Daoy (cell line): ENCODE results near the gene ZNF213. TPM values are rescaled to one million over a fixed set of nuclear protein-coding genes. Genes with fewer than 3 reads are reported as not detected.
"Not testable (repeated sequence)": the region's sequence is repeated elsewhere in the genome, so short reads cannot be mapped to it uniquely, and the experiment has no call there.

Source experiments
- DNase-seq: peaks from one replicate; pipeline ENCODE4 v3.0.0-alpha.2; 2015; ENCODE audit warnings: low read depth
- total RNA-seq: library from RNA; depleted of rRNA; stranded (reverse); fragments of >200 nt; shearing (Covaris generic); gene quantifications from 2 replicates; pipeline ENCODE4 v1.2.3, GENCODE V29; 2014

Gene ZNF213
- total RNA-seq, 1 experiment from 2014 or later, result 3.7 TPM

DNA sequence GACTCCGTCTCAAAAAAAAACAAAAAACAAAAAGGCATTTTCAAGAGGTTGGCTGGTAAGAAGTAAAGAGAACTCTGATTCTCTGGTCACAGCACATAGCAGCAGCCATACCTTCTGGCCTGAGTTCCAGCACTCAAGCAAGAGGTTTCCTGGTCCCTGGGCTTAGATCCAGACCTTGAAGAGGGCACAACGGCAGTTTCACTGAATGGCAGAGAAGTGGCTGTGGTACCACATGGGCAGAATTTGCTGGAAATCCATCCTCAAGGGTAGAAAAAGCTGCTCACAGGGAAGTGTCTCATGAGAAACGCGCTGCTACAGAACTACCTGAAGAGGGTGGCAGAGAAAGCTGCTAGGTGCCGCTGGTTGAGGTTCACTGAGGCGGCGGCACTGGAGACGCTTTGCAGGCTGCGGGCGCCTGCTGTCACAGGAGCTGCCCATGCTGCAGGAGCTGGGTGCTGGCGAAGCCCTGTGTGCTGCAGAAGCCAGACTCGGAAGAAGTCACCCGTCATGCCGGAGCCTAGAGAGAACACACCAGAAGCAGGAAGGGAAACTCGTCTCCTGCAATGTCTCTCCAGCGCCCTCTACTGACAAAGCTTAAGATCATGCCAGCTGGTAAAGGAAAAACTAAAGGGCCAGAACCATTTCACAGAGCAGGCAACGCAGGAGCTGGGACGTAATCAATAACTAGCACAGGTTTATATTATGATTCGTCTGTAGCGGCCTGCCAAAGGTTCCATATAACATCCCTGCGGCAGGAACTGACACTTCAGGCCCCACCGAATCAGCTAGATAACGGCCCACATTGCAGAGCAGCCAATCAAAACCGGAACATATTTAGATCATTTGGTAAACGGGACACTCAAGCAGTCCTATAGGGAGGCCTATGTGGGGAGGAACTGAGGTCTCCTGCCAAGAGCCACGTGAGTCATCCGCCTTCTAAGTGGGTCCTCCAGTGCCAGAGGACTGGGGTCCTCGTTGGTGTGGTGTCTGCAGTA is 5.4 kb upstream of the ZNF213 start:
- DNase-seq, result peak; percentile 71

DNA sequence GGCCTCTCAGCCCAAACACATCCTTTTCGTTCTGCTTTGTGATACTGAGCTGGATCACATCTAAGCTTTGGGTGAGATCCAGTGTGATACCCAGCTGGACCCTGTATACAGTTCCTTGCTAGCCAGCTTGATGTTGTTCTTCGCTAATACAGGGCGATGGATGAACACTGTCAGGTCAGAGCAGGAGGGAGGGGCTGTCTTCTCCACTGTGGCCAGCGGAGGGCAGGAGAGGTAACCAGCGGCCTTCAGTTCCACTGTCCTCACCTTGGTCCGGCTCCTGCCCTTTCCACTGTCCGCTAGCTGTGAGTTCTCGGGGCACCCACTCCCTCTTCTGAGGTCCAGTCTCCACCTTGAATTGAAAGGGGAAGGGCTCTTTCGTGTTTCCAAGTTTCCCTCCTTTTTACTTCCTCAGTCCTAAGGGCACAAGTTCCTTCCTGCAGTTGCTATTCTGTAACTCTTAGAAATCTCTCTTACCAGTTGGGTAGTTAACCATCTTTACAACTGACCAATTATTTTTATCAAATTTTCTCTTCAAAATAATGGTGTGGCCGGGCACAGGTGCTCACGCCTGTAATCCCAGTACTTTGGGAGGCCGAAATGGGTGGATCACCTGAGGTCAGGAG is 3.0 kb upstream of the ZNF213 start:
- DNase-seq, result peak; percentile 38

DNA sequence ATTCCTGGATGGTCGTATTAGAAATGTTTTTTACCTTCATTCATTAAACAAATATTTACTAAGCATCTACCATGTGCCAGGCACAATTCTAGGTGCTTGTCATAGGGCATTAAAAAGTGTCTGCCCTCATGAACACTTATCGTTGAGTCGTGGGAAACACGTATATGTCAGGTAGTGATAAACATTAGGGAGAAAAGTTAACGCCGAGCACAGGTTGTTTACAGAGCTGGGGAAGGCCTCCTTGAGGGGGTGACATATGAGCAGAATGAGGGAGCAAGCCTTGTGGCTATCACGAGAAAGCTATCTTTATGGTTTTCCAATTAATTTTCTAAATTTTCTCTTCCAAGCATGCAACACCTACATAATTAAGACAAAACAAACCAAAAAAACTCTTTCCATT is 985 bp upstream of the ZNF213 start:
- no peak for DNase-seq

- no peak for DNase-seq
Observed at GRCh38 chr16:3135126-3135715, 392 bp downstream of the ZNF213 start.

DNA sequence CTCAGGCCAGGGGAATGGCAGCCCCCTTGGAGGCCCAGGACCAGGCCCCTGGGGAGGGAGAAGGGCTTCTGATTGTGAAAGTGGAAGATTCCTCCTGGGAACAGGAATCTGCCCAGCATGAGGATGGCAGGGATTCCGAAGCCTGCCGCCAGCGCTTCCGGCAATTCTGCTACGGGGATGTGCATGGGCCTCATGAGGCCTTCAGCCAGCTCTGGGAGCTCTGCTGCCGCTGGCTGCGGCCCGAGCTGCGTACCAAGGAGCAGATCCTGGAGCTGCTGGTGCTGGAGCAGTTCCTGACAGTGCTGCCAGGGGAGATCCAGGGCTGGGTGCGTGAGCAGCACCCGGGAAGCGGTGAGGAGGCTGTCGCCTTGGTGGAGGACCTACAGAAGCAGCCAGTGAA is 2.4 kb downstream of the ZNF213 start:
- no peak for DNase-seq

DNA sequence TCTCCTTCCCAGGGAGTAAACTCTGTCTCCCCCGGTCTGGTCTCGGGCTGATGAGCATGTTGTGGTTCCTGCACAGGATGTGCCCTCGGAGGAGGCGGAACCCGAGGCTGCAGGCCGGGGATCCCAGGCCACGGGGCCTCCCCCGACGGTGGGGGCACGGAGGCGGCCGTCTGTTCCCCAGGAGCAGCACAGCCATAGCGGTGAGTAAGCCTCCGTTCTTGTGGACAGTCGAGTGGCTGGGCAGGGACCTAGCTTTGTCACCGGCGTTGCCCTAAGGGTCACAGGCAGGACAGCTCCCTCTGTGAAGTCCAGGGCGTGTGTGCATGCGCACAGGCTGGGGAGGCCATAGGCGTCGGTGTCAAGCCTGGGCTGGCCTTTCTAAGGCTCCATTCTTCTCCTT is 3.5 kb downstream of the ZNF213 start:
- DNase-seq, result no peak

GRCh38 chr16:3138823-3139426 is 4.1 kb downstream of the ZNF213 start:
- no peak for DNase-seq

DNA sequence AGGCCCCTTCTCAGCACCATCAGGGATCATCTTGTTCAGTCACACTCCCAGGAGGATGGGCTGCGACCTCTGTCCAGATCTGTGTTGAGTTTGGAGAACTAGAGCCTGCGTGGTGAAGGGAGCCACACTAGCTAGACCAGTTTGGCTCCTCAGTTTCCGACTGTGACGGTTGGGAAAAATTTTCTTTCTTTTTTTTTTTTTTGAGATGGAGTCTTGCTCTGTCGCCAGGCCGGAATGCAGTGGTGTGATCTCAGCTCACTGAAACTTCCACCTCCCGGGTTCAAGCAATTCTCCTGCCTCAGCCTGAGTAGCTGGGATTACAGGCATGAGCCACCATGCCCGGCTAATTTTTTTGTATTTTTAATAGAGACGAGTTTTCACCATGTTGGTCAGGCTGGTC is 4.7 kb downstream of the ZNF213 start:
- not testable (repeated sequence) for DNase-seq

GRCh38 chr16:3140603-3141427 is 6.0 kb downstream of the ZNF213 start:
- no peak for DNase-seq

DNA sequence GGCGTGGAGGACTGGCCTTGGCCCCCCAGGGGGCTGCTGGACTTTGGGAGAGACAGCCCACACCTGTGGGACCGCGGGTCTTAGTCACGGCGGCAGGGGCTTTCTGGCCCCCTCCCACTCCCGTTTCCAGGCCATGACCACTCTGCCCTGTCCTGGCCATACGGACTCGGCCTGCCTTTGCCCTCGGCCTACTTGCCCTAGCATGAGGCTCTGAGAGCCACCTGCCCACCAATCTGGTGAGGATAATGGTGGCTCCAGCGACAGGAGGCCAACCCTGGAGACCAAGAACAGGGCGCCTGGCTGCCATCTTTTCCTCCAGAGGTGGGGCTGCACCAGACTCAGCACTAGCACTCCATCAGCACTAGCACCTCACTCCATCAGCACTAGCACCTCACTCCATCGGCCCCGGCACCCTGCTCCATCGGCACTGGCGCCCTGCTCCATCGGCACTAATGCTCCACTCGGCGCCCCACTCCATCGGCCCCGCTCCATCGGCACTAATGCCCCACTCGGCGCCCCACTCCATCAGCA is 7.0 kb downstream of the ZNF213 start:
- DNase-seq, result no peak

DNA sequence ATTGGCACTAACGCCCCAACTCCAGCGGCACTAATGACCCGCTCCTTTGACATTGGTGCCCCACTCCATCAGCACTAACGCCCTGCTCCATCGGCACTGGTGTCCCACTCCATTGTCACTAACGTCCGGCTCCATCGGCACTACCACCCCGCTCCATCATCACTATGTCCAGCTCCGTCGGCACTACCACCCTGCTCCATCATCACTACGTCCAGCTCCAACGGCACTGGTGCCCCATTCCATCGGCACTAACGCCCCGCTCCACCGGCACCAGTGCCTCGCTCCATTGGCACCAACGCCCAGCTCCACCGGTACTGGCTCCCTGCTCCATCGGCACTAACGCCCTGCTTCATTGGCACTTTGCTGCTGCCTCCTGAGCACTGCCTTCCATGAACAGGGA is 7.5 kb downstream of the ZNF213 start:
- DNase-seq, result no peak

DNA sequence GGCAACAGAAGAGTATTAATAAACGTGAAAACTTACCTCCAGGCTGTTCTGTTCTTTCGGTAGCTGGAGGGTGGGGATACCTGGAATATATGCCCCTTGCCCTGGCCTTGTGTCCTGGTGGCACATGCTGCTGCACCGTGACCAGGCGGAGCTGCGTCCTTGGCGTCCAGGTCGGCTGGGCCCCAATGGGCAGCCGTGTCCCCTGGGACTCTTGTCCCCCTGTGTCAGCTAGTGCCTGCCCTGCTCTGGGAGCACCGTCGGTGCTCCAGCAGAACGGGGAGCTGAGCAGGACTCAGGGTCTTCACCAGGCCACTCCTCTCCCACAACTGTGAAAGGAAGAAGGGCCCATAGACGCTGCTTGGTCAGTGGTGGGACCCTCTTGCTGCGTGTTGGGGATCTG is 7.9 kb downstream of the ZNF213 start:
- no peak for DNase-seq

- DNase-seq, result no peak
Observed at GRCh38 chr16:3143189-3143588, 8.4 kb downstream of the ZNF213 start.

DNA sequence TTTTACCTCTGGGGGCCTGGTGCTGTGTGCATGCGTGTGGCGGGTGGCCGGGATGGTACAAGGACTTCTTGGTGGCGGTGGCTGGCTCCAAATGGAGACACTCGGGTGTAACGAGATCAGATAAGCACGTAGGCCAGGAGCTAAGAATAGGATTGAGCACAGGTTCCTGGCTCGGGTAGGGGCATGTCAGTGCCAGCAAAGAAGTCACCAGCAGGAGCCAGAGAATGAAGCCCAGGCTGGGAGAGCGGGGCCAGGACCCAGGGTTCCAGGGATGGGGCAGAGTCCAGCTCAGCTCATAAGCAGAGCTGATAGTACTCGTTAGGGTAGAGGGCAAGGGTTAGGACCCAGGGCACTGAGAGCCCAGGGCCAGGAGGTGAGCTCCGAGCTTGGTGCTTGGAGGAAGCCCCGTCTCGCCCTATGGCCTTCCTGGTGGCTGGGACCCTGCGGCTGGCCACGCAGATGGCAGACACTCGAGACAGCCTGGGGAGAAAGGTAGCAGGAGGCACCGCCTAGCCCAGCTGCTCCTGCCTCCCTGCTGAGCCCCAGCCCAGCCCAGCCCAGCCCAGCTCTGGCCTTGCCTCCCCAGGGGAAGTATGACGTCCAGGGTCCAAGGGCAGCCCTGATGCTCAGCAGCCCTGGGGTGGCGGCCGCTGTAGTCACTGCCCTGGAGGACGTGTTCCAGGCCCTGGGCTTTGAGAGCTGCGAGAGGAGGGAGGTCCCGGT is 8.9 kb downstream of the ZNF213 start:
- DNase-seq, result no peak

DNA sequence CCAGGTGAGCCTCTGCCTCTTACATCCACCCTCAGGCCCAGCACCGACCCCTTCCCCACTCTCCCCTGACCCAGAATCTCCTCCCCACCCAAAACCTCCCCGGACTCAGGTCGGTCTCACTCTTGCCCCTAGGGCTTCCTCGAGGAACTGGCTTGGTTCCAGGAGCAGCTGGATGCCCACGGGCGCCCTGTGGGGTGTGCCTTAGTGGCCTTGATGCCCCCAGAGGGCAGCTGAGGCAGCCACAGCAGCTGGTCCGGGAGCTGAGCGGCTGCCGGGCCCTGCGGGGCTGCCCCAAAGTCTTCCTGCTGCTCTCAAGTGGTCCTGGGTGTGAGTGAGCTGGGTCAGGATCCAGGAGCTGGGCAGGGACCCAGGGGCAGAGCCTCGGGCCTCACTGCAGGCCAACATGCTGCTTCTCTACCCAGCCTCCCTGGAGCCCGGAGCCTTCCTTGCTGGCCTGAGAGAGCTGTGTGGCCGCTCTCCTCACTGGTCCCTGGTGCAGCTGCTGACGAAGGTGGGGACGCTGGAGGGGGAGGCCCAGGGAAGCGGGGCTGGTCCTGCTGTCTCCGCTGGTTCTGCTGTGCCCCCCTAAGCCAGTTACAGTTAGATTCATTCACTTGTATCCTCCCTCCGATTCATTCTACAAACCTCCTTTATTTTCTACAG is 9.6 kb downstream of the ZNF213 start:
- no peak for DNase-seq

DNA sequence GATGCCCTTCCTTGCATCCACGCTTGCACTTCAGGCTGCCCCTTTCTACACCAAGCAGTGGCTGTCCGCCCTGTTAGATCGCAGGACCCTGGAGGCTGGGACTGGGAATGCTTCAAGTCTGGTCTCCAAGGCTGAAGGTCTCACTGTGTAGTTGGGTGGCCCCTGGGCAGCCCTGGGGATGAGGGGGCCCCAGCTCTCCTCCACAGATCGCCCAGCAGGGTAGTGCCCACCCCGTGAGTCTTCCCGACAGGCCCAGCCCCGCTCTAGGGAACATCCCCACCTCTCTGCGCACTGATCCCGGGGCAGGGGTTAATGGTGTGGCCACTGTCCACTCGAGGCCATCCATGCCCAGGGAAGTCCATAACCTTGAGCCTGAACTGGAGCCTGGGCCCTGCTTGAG is 10.3 kb downstream of the ZNF213 start:
- no peak for DNase-seq

DNA sequence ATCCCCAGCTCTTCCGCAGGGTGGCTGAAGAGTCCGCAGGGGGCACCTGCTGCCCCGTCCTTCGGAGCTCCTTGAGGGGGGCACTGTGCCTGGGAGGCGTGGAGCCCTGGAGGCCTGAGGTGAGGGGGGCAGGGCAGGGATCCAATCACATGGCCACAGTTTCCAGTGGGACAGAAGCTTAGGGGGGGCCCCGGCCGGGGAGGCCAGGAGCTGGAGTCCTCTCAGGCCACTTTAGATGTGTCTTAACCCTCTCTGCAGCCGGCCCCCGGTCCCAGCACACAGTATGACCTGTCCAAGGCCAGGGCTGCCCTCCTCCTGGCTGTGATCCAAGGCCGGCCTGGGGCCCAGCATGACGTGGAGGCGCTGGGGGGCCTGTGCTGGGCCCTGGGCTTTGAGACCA is 10.8 kb downstream of the ZNF213 start:
- no peak for DNase-seq

DNA sequence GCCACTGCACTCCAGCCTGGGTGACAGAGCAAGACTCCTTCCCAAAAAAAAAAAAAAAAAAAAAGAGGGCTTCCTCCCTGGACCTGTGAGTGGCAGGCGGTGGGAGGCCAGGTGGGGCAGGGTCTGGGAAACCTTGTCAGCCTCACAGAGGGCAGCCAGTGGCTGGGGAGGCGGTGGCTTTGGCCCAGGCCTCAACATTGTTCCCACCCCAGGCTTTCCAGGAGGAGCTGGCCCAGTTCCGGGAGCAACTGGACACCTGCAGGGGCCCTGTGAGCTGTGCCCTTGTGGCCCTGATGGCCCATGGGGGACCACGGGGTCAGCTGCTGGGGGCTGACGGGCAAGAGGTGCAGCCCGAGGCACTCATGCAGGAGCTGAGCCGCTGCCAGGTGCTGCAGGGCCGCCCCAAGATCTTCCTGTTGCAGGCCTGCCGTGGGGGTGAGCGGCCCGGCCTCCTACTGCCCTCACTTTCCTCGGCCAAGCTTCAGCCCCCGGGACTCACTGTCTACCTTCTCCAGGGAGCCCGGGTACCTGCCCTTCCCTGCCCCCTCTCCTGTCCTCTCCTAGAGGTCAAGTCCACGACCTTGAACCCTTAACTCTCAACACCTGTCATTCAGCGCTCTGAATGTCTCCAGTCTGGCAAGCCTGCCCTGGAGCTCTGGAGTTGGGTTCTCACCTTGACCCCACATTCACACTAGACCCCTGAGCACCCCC is 12.4 kb downstream of the ZNF213 start:
- DNase-seq, result no peak

DNA sequence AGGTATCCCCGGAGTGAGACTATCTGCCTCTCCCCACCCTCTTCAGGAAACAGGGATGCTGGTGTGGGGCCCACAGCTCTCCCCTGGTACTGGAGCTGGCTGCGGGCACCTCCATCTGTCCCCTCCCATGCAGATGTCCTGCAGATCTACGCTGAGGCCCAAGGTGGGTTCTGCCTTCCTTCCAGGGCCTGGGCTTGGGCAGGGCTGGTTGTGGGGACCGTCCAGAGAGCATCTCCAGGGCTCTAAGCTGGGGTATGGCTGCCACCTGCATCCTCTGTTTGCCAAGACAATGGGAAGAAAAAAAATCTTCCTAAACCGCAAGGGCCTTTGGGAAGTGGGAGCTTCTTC is 12.9 kb downstream of the ZNF213 start:
- no peak for DNase-seq
